GM18519 (cell line): ENCODE measurements around the gene CHRNA1.

Experiments used
- ATAC-seq: cut with Tn5 transposase; IDR thresholded peaks from one replicate; pipeline ENCODE4 v1.9.1; 2021; ENCODE audit warnings: mild to moderate bottlenecking, moderate library complexity; ENCODE audit not compliant: unreplicated experiment, low FRiP score

CHRNA1 gene

DNA sequence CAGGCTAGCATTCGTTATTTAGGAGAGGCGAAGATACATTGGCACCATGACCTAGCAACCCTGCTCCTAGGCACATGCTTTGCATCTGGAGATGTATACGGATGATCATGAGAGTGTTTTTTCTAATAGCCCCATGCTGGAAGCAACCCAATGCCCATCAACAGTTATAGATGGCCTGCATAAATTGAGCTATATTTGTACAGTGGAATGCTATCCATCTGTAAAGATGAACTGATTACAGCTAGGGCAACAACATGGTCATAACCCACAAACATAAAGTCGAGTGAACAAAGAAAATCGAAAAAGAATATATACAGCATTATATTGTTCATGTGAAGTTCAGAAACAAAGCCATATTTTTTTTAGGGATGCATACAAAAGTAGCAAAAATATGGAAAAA, 20.6 kb upstream of the CHRNA1 start:
- ATAC-seq: no peak

DNA sequence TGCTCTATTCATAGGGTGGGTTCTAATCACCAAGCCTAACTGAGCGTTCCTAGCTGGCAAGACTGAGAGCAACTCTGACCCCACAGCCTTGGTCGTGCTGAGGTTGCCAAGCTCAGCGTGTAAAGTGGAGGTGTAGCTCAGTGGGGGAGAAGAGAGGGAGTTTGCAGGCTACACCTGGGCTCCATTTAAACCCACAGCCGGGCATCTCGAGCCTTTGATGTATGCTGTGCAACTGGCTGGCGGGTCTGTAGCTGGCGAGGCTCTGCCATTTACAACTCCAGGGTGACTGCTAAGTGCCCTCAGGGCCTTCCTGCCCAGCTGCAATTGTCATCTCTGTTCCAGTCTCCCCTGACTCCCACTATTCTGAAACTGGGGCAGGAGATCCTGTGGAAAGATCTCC, 20.0 kb upstream of the CHRNA1 start:
- no peak for ATAC-seq

DNA sequence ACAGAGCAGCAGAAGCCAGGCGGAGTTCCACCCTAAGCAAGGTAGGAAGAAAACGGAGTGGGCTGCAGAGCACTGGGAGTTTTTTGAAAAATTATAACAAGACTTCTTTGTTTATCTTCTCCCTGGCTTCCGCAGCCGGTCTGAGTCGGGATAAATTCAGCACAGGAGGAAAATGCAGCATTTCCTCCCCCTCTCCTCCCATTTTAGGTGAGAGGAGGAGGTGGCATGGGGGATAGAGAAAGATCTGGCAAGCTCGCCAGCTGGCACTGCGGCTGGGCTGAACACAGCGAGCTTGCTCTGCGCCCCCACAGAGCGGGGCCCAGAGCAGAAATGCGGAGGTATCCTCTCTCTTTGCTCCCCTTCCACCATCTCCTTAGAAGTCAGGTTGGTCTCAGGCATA, 17.7 kb upstream of the CHRNA1 start:
- ATAC-seq: no peak

DNA sequence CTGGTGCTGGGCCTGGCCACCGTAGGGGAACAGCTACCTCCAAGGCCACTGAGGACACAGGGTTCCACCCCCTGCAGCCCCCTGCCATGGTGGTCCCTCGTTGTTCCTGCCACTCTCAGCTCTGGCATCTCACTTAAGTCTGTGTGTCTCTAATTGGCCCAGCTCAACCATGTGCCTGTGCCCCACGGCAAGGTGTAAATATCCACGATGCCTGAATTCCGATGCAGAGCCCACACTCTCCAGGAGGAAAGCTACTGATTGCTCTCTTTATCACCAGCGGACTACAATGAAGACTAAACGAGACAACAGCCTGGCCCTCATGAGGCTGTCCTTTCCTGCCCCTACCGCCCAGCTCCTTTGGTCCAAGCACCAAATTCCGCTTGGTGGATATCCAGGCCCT, 17.0 kb upstream of the CHRNA1 start:
- no peak for ATAC-seq

DNA sequence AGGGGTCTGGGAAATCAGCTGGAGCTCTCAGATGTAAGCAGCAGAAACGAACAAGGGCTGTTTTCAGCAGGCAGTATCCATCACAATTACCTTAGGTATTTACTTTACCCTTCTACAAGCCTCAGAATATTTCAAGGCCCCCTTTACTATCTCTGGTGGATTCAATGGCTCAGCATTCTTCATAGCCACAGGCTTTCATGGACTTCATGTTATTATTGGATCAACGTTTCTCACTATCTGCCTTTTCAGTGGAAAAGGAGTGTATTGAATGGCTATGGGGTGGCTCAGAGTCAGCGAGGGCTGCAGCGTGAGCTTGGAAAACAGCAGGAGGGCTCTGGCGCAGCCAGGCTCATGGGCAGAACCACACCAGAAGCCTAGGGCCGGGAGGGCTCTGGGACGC, 16.6 kb upstream of the CHRNA1 start:
- no peak for ATAC-seq

DNA sequence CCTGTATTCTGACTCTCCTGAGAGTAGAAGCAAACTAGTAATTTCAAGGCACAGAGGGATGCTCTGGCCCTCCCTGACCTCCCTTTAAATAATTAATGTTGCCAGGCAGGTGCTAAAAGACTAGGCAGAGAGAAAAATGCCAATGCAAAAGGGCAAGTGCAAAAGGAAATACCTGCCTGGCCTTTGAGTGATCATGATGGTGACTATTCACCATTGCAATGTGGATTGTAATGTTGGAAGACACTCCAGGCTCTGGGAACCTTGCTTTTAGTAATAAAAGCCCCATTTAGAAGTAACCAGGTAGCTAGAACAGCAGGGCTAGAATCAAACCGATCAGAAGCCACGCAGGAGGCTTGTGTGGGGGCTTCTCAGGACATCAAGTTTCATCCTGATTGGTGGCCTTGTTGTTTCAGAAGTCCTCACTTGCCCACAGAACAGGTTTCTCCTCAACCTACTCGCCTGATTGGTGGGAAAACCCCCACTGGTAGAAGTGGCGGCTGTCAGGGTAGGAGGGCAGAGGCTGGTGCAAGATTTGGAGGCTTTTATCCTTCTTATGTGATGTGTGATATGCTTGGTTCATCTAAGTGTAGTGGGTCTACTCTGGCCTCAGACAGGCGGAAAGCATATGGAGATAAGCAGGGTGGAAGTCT, 16.0 kb upstream of the CHRNA1 start:
- no peak for ATAC-seq

DNA sequence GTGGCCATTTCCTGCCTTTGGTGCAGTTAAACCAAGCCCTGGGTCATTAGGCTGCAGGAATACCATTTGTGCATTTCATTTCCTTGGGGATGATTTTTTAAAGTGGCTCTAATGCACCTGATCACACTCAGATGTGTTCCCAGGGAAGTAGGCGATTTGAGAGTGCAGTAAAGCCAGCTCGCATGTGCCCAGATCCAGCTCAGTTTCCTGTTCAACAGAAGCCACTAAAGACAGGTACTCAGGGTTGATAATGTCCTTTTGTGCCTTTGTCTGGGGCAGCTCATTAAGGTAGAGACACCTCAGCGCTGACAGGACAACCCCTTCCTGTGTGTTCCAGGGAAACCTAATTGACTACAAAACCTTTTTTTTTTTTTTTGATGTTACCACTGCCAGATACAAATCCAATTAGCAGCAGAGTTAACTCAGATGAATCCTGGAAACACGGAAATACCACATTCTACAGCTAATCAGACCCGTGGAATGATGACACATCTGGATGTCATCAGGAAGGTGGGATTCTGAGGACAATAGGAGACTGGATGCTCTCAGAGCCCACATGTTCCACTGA, 15.2 kb upstream of the CHRNA1 start:
- no peak for ATAC-seq

DNA sequence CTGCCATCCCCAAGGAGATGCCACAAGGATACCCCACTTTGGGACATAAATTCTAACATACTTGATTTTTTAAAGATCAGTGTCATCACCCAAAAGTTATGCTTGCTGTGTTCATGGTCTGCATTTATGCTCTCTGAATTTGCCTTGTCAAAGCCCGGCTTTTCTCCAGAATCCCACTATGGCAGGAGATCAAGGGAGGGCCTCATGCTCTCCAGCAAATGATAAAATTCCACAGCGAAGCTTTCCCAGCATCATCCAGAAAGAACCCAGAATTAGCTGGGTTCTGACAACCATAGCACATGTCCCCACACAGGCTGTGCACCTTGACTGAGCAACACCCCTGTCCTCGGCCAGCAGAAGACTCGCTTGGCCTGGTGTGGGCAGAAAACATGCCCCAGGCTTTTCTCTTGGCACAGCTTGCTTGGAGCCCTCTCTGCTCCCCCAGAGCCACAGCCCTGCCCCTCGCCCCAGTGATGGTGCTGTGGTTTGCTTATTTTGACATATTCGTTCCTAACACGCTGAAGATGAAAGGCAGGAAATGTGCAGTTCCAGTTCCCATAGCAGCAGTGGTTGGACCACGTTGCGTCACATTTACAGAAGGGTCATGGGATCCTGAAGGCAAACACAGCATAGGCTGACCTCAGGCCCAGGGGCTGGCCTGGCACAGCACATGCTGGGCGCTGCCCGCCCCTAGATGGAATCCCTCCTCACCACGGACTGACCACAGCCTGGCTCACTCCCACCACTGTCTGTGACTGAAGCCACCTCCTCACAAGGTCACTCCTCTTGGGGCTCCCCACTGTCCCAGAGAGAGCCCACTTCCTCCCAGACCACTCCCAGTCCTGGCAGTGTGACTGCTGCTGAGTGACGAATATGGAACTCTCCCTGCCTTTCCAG, 14.1 kb upstream of the CHRNA1 start:
- ATAC-seq: peak; percentile 76

DNA sequence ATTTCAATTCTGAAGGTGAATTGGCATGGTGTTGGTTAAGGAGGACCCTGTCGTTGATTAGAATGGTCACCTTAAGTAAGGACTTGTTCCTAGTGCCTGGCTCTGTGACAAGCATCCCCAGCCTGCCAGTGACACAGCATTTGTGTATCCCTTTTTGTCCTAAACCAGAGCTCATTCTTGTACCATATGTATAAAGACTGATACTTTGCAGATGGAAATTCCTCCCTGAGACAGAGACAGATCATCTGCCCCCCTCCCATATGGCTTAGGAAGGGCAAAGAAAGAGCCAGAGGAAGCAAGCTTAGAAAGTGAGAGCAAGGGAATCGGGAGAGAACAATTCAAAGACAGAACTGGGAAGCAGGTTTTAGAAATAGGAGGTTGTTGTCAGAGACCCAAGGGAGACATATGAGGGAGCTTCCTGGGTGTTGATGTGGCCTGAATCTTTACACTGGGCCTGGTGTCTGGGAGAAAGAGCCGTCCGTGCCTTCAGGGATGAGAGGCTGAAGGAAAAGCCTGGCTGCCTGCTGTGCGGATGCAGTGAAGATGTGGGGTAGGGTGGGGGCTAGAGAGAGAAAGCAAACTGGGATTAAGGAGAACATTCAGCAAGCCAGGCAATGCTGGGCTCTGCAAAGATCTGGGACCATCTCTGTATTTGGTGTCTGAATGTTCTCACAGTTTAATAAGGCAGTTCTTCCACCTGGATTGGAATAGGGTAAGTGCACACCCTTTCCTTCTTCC, 13.2 kb upstream of the CHRNA1 start:
- ATAC-seq: no peak

DNA sequence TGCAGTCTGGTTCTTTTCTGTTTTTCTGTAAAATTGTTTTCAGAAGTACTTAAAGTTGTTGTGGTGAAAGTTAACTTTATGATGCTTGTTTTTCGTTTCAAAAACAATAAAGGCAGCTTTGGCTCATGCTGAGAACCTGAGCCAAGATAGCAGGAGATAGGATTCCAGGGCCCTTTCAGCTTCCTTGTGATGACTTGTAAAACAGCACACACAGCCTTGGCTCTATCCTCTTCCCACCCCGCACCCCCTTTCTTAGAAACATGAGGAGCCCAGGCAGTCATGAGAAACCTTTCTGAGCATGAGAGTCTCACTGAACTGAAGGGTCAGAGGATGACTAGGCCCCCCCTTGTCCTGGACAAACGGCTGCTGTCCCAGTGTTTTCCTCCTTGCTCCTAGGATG, 12.4 kb upstream of the CHRNA1 start:
- ATAC-seq: no peak

DNA sequence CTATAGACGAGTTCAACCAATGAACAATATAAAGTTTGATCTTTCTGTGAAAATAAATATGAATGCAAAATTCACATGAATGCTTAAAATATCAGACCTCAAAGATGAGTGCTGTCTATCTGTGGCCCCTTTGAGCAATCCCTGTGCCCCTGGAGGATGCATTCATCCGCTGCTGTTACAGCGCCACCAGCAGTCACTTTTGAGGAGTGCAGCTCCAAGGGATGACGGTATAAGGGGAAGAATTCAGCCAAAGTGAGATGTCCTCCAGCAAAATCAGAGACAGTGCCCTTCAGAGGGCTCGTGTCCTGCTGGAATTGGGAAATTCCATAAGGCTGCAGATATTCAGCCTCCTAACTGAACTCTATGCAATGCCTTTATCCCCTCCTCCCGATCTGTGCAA, 12.0 kb upstream of the CHRNA1 start:
- ATAC-seq: no peak

DNA sequence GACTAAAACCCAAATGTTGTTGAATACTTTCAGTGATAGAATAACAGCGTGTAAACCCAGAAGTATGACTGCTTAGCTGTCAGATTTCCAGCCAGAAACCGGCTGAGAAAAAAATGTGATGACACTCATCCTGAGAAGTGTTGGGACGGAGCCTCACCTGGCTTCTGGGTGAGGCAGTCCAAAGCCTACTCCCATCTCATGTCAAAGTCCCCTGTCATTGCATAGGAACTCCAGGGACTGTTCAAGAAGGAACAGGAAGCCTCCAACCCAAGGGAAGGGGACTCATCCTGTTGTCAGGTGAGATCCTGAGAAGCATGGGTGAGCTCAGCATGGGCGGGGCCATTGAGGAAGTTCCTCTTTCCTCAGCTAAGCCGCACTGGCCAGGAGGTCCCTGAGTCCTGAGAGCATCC, 11.3 kb upstream of the CHRNA1 start:
- ATAC-seq: no peak

DNA sequence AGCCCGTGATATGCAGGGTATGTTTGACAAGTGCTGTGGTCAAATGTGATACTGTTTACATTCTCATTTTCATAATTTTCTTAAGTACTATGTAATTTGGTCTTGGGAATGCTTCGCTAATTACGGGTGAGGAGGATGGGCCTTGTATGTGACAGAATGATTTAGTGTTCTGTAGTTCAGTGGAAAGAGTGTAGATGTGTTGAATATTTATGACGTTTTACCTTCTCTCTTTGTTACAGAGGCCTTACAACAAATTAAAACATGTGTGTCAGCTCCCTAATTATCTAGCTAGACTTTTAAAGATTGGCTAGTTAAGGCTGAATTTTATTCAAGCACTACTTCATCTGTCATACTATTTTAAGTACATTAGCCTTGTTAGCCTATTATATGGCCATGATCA, 10.6 kb upstream of the CHRNA1 start:
- no peak for ATAC-seq

DNA sequence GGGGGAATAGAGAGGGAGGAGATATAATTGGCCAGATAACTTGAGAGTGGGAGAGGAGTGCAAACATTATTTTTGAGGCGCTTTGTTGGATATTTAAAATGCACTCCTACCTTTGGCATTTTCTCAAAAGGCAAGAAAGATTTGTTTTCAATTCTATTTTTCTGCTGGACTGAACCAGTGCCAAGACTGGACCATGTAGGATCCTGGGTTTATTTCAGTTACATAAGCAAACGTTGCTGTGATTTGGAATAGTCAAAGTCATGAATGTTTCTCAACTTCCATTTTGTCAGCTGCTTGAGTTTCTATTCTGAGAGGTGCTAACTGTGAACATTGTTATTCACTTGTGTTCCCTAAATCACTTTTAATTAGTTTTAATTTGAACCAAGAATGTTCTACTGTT, 8.9 kb upstream of the CHRNA1 start:
- ATAC-seq: no peak

DNA sequence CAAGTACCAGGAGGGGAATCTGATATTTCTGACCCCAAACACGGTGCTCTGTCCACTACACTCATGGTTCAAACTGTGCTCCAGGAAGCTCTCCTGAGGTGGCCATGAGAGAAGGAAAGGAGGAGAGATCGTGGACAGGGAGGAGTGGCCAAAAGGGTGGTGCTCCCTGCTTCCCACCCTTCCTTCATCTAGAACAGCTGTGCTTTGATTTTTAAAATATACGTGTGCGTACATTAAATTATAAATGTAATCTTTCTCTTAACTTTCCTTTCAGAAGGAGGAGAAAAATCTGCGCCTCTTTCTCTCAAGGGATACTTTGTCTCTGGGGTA, 8.2 kb upstream of the CHRNA1 start:
- ATAC-seq: no peak

DNA sequence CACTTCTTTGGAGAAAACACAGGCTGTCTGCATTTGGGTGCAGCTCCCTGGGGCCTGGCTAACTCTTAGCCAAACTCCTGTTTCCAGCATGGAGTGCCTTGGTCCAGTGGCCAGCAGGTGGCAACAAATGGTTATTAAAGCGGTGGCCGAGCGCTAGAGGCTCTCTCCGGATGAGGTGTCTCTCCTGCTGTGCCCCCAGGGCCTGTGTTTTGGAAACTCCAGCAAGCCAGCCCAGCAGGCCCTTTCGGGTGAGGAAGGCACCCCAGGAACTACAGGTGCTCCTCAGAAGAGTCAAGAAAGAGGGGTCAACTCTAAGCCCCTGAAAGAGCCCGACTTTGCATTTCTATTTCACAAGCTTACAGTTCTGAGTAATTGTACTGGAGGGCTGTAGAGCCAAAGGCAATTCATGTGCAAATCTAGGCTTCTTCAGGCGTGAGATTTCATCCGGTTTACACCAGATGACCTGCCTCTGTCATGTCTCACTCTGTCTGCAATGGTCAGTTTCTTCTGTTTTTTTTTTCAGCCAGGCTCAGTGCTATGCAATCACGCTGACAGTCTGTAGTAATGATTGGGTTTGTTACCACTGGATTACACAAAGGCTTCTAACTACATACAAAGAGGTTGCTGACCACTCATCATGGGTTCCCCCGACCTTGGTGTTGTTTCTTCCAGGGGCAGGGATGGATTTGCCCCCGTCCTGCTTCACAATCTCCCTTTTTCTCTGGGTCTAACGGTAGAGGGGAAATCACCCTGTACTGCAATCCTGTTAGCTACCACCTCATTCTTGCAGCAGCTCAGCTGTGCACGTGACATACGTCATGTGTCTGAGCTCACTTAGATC, 7.6 kb upstream of the CHRNA1 start:
- peak; percentile 64 for ATAC-seq

DNA sequence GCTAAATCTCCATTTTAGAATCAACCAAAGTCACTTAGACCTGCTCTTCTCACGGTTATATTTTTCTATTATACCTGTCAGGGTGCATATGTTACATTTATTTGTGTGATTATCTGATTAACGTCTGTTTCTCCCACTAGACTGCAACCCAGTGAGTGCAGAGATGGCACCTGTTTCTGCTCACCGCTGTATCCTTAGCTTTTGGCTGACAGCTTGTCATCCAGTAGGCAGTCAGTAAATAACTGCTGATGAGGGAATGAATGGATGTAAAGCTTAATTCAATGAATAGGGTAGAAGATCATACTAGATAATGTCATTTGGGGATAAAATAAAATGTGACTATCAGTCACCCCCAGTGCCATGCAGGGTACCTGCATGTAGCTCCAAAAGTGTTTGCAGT, 6.9 kb upstream of the CHRNA1 start:
- no peak for ATAC-seq

DNA sequence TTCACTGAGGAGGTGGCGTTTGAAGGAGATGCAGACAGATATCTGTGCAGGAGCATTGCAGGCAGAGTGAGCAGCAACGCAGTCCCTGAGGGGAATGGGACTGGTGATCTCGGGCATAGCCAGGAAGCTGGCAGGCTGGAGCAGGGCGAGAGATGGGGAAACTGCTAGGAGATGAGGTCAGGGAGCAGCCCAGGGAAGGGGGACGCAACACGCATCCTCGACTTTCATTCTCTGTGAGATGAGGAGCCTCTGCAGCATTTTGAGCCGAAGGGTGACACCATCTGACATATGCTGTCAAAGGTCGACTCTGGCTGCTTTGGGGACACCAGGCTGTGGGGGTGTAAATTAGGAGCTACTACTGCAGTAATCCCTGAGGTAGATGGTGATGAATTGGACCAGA, 4.3 kb upstream of the CHRNA1 start:
- no peak for ATAC-seq

DNA sequence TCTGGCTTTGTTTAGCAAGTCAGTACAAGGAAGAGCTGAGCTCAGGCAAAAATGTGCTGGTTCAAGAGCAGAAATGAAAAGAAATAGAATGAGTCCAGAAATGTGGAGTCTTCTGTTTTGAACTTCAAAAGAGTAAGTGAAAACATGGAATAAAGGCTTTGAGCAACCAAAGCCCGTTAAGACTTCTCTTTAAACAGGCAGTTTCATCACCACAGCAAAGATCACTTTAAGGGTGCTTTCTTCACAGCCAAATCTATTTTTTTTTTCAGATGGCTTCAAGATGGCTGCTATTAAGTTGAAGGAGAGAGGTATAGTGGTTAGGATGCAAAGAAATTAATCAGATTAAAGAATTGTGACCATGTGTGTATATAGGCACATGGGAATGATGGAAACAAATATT, 2.0 kb upstream of the CHRNA1 start:
- ATAC-seq: no peak

DNA sequence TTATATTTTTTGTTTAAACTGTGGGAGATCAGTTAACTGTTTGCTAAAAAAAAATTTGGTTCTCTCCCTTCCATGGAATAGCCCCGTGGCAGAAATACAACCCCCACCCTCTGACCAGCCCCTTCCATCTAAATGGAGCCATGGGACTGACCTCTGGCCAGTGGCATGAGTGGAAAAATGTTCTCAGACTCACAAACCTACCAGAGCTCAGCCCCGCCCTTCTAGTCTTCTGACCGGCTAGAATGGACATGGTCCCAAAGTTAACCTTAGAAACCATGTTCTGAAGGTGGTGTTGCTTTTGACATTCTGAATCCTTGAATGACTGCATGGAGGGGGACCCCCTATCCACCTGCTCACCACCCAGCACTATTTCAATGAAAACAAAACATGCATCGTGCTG, 1.3 kb upstream of the CHRNA1 start:
- ATAC-seq: no peak
